ENCODE data around the gene TMEM190. TPM values are rescaled to one million over a fixed set of nuclear protein-coding genes. Genes with fewer than 3 reads are reported as not detected.
A peak's percentile ranks its signal among the peaks of the same experiment; 100 is the strongest.

Gene TMEM190
- total and polyA plus RNA-seq, 11 donors = not detected

DNA sequence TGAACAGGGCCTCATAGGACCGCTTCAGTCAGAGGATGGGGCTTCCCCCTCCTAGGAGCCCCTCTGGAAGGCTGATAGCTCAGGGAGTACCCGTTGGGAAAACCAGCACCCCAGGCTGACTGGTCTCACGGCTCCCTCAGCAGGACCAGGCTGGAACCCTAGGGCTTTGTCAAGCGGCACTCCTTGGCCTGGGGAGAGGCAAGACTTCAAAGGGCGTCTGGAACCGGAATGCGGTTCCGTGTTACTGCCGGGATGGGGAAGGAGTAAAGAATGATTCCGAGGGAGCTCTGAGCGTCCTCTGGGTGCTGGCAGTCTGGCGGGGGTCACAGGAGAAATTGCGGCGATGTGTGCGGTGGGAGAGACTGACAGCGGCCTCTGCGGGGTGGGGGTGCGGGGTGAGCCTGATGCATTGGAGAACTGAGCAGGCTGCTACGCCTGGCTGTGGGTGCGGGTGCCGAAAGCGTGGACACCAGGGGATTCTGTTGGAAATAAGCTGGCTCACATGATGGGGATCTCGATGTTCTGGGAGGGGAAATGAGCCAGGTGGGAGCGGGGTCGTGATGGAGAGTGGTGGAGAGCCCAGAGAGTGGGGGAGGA is 24.0 kb upstream of the TMEM190 start:
- Histone ChIP-seq H3K27me3 (peaks cover 10 to 77% (median 47%) of the 10 kb centered on the region in 9 donors), H3K27ac (no peak overlapping the region), H3K4me3 (no peak overlapping the region), H3K9me3 (no peaks in the 10 kb centered on the region), H3K36me3 (no peaks in the 10 kb centered on the region), H3K4me1 (peaks cover 0 to 20% (median 14%) of the 10 kb centered on the region in 12 donors)
- ATAC-seq (no peak), DNase-seq (no peak)
- no peak for TF ChIP-seq POLR2A (IDR thresholded peaks at IDR 0.05)
- TF ChIP-seq, protein P1, sequence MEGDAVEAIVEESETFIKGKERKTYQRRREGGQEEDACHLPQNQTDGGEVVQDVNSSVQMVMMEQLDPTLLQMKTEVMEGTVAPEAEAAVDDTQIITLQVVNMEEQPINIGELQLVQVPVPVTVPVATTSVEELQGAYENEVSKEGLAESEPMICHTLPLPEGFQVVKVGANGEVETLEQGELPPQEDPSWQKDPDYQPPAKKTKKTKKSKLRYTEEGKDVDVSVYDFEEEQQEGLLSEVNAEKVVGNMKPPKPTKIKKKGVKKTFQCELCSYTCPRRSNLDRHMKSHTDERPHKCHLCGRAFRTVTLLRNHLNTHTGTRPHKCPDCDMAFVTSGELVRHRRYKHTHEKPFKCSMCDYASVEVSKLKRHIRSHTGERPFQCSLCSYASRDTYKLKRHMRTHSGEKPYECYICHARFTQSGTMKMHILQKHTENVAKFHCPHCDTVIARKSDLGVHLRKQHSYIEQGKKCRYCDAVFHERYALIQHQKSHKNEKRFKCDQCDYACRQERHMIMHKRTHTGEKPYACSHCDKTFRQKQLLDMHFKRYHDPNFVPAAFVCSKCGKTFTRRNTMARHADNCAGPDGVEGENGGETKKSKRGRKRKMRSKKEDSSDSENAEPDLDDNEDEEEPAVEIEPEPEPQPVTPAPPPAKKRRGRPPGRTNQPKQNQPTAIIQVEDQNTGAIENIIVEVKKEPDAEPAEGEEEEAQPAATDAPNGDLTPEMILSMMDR (IDR thresholded peaks at IDR 0.05) = no peak
- 57 to 70% (median 64%) methylated on average over 25 of the region's 25 CpGs for WGBS, 4 donors
- intact Hi-C loops (cut with DNase I) = no loop called here

DNA sequence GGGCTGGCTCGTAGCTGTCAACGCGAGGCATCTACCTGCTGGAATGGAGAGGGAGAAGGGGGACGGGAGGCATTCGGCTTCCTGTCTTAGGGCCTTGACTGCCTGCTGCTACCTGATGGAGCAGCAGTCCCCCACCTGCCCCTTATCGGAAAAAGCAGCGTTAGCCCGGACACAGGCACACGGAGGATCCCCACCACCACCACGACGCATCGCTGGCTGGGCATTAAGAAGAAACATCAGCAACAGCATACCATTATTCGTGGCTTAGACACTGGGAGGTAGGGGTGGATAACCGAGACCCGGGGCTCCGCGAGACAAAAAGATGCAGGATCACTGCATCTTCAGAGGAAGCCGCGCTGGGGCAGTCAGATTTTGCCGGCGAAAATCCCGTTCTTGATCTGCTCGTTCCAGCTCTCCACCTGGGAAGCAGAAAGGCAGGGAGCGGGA is 23.2 kb upstream of the TMEM190 start:
- Histone ChIP-seq H3K27ac (no peak overlapping the region), H3K36me3 (no peaks in the 10 kb centered on the region), H3K27me3 (peaks cover 10 to 77% (median 47%) of the 10 kb centered on the region in 9 donors), H3K4me3 (peak overlapping the region in 11 of 12 donors; percentile 13 to 56 (median 35)), H3K4me1 (peaks cover 0 to 19% (median 14%) of the 10 kb centered on the region in 12 donors), H3K9me3 (no peaks in the 10 kb centered on the region)
- no peak for TF ChIP-seq POLR2A (IDR thresholded peaks at IDR 0.05)
- TF ChIP-seq, protein P1 (IDR thresholded peaks at IDR 0.05) = no peak
- ATAC-seq (no peak), DNase-seq (no peak)
- 4 to 5% (median 4%) methylated on average over 15 to 24 of the region's 24 CpGs for WGBS, 4 donors
- intact Hi-C loops (cut with DNase I) = no loop called here

DNA sequence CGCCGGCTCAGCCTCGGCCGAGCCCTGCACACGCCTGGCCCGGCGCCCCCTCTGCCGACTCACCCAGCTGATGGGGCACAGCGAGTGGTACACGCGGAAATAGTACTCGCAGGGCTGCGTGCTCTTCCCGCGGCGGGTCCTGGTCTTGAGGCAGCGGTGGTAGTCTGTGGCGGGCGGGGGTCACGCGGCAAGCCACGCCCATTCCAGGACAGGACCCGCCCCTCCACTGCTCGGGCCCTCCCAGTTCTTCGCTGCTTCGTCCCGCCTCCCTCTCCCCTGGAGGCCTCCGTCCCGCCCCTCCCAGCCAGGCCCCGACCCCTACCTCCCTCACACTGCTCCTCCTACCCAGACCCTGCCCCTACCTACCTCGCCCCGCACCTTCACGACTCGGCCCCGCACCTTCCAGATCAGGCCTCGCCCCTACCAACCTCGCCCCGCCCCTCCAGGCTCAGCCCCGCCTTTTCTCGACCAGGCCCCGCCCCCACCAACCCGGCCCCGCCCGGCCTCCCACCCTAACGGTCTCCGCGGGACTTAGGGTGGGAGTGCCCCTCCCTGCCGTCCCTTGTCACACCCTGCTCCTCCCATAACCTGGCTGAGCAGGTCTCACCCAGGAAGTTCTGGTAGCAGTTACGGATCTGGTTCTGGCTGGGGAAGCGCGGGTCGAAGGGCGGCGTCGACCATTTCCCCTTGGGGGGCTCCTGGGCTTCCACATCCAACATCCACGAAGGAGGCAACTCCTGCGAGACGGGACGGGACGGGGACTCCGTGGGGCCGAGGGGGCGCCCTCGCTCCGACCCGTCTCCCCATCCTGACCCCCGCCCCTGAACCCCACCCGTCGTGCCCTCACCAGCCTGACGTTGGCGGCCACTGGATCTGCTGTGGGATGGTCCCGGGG is 22.6 kb upstream of the TMEM190 start:
- peak in 3 of 5 donors; percentile 52 to 67 (median 62) for DNase-seq
- Histone ChIP-seq H3K27me3 (peaks cover 10 to 77% (median 47%) of the 10 kb centered on the region in 9 donors), H3K36me3 (no peaks in the 10 kb centered on the region), H3K27ac (no peak overlapping the region), H3K4me1 (peaks cover 0 to 19% (median 14%) of the 10 kb centered on the region in 12 donors), H3K4me3 (peak overlapping the region in 11 of 12 donors; percentile 13 to 56 (median 35)), H3K9me3 (no peaks in the 10 kb centered on the region)
- WGBS, 4 donors = 1 to 3% (median 1%) methylated on average over 38 to 72 of the region's 72 CpGs
- intact Hi-C loops (cut with DNase I) = no loop called here
- peak in 3 of 4 donors; percentile 59 to 92 (median 59) for ATAC-seq
- TF ChIP-seq, protein P1 (IDR thresholded peaks at IDR 0.05) = no peak
- no peak for TF ChIP-seq POLR2A (IDR thresholded peaks at IDR 0.05)

DNA sequence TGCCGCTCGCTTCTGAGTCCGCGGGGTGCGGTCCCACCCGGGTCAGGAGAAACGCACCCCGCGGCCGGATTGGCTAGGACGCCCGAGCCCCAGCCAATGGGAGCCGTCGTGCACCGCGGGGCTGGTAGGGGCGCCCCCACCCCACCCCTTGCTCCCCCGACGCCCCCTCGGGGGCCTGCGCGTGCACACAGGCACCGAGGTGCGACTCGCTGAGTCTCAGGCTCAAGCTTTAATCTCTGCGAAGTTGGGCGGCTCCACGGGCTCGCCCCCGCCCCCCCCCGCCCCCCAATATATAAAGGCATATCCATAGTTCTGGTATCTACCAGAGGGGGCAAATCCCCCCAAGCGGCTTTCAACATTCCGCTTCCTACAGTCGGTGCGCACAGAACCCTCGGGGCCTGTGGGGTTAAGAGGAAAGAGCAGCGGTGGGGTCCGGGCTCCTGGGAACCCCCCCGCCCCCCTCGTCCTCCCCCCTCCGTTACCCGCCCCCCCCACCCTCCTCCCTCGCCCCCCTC is 21.9 kb upstream of the TMEM190 start, which contains the start of gene COX6B2:
COX6B2 (minus strand) TSS at position 22 of the 515 bp plus-strand sequence. CDS start 198 bp downstream, outside the sequence.
- no peak for TF ChIP-seq POLR2A (IDR thresholded peaks at IDR 0.05)
- TF ChIP-seq, protein P1 (IDR thresholded peaks at IDR 0.05) = no peak
- 0 to 4% (median 2%) methylated on average over 9 to 42 of the region's 43 CpGs for WGBS, 4 donors
- ATAC-seq (no peak), DNase-seq (no peak)
- H3K4me3 ChIP-seq = peak within 1 kb of the TSS in 11 of 12 donors; percentile 13 to 56 (median 35)
- H3K27ac ChIP-seq = no peak within 1 kb of the TSS
- H3K4me1 ChIP-seq = peaks cover 0 to 19% (median 14%) of the 10 kb centered on the region in 12 donors
- no peaks in the 10 kb centered on the region for H3K9me3 ChIP-seq
- H3K36me3 ChIP-seq = no peaks in the 10 kb centered on the region
- peaks cover 10 to 75% (median 47%) of the 10 kb centered on the region in 9 donors for H3K27me3 ChIP-seq
- intact Hi-C loops (cut with DNase I) = no loop called here

Data from heart left ventricle (tissue), 16 donors.